ENCODE measurements around the gene IGSF21. TPM values are rescaled to one million over a fixed set of nuclear protein-coding genes. Genes with fewer than 3 reads are reported as not detected.

Gene IGSF21
- polyA plus RNA-seq, 12 donors: 0.09 to 0.70 (median 0.38) TPM; not detected in 3

- no peak for DNase-seq
These were observed 97.7 kb downstream of the IGSF21 start for GRCh38 chr1:18205319-18205718.

- no peak for DNase-seq
These were observed 104.2 kb downstream of the IGSF21 start for GRCh38 chr1:18211764-18212163.

- DNase-seq: no peak
These were observed 109.9 kb downstream of the IGSF21 start for GRCh38 chr1:18217398-18218043.

- no peak for DNase-seq
These were observed 122.0 kb downstream of the IGSF21 start for GRCh38 chr1:18229625-18230024.

- DNase-seq: no peak
These were observed 122.7 kb downstream of the IGSF21 start for GRCh38 chr1:18230321-18230720.

GRCh38 chr1:18230840-18231239 is 123.2 kb downstream of the IGSF21 start:
- DNase-seq: no peak

- no peak for DNase-seq
These were observed 124.5 kb downstream of the IGSF21 start for GRCh38 chr1:18232052-18232451.

- no peak for DNase-seq
These were observed 125.7 kb downstream of the IGSF21 start for GRCh38 chr1:18233176-18233864.

GRCh38 chr1:18234790-18235242 is 127.2 kb downstream of the IGSF21 start:
- peak; percentile 4 for DNase-seq

- DNase-seq: no peak
These were observed 129.8 kb downstream of the IGSF21 start for GRCh38 chr1:18237371-18237770.

GRCh38 chr1:18238190-18238589 is 130.6 kb downstream of the IGSF21 start:
- no peak for DNase-seq

GRCh38 chr1:18239671-18240070 is 132.1 kb downstream of the IGSF21 start:
- DNase-seq: no peak

- no peak for DNase-seq
These were observed 133.3 kb downstream of the IGSF21 start for GRCh38 chr1:18240906-18241305.

- DNase-seq: no peak
These were observed 134.3 kb downstream of the IGSF21 start for GRCh38 chr1:18241891-18242290.

GRCh38 chr1:18243503-18244175 is 136.0 kb downstream of the IGSF21 start:
- no peak for DNase-seq

GRCh38 chr1:18244762-18245161 is 137.2 kb downstream of the IGSF21 start:
- no peak for DNase-seq

- no peak for DNase-seq
These were observed 138.0 kb downstream of the IGSF21 start for GRCh38 chr1:18245647-18246046.

GRCh38 chr1:18246543-18246942 is 138.9 kb downstream of the IGSF21 start:
- DNase-seq: no peak

GRCh38 chr1:18247151-18247550 is 139.6 kb downstream of the IGSF21 start:
- no peak for DNase-seq

- no peak for DNase-seq
These were observed 142.0 kb downstream of the IGSF21 start for GRCh38 chr1:18249631-18250030.

- DNase-seq: no peak
These were observed 145.5 kb downstream of the IGSF21 start for GRCh38 chr1:18253093-18253492.

GRCh38 chr1:18256282-18257235 is 149.0 kb downstream of the IGSF21 start:
- peak; percentile 59 for DNase-seq
